C4-2B (cell line): ENCODE data around the gene GRIP2.

Experiments
- ZFX ChIP-seq: fragments of 450-650 bp; IDR thresholded peaks from 2 replicates; pipeline ENCODE4 v1.6.1; 2017
- TF ChIP-seq, protein P1 (sequence below): fragments of 450-650 bp; conservative IDR thresholded peaks from 2 replicates; pipeline ENCODE4 v1.5.1; 2017; ENCODE audit warnings: mild to moderate bottlenecking

DNA sequence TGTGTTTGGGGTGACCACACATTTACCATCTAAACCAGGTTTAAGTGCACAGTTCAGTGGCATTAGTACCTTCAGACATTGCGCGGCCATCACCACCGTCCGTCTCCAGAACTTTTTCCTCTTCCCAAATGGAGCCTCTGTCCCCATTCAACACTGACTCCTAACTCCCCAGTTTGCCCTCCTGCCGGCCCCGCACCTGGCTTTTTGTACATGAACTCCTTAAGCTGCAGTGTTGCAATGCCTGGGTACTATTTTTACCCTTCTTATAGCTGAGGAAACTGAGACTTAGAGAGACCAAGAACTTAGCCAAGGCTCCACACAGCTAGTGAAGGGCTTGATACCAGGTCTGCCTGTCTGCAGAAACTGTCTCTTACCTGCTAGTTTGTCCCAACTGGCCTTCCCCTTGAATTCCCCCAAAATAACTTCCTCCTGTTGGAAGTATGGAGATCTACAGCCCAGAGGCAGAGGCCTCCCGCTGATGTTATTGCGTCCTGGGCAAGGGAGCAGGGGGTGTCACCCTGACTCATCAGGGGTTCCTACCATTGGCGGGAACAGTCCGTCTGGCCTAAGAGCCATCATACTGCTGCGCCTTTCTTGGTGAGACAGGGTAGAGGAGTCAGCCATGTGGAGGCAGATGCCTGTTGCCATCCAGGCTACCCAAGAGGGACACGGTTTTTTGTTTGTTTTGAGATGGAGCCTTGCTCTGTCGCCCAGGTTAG, 65.6 kb downstream of the GRIP2 start:
- TF ChIP-seq, protein P1, sequence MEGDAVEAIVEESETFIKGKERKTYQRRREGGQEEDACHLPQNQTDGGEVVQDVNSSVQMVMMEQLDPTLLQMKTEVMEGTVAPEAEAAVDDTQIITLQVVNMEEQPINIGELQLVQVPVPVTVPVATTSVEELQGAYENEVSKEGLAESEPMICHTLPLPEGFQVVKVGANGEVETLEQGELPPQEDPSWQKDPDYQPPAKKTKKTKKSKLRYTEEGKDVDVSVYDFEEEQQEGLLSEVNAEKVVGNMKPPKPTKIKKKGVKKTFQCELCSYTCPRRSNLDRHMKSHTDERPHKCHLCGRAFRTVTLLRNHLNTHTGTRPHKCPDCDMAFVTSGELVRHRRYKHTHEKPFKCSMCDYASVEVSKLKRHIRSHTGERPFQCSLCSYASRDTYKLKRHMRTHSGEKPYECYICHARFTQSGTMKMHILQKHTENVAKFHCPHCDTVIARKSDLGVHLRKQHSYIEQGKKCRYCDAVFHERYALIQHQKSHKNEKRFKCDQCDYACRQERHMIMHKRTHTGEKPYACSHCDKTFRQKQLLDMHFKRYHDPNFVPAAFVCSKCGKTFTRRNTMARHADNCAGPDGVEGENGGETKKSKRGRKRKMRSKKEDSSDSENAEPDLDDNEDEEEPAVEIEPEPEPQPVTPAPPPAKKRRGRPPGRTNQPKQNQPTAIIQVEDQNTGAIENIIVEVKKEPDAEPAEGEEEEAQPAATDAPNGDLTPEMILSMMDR, result no peak
- TF ChIP-seq ZFX, result no peak
